ENCODE results near the gene PRC1.

DNA sequence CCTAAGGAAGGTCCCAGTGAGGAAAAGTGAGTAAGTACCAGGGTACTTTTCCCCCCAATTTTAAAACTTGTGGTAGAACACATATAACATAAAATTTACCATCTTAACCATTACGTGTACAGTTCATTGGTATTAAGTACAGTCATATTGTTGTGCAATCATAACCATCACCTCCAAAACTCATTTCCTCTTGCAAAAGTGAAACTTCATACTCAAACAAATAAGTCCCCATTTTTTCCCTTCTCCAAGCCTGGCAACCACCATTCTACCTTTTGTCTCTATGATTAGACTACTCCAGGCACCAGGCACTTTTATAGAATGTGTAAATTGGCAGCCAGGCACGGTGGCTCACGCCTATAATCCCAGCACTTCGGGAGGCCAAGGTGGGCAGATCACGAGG is 12.2 kb downstream of the PRC1 start:
- TF ChIP-seq, protein P1, sequence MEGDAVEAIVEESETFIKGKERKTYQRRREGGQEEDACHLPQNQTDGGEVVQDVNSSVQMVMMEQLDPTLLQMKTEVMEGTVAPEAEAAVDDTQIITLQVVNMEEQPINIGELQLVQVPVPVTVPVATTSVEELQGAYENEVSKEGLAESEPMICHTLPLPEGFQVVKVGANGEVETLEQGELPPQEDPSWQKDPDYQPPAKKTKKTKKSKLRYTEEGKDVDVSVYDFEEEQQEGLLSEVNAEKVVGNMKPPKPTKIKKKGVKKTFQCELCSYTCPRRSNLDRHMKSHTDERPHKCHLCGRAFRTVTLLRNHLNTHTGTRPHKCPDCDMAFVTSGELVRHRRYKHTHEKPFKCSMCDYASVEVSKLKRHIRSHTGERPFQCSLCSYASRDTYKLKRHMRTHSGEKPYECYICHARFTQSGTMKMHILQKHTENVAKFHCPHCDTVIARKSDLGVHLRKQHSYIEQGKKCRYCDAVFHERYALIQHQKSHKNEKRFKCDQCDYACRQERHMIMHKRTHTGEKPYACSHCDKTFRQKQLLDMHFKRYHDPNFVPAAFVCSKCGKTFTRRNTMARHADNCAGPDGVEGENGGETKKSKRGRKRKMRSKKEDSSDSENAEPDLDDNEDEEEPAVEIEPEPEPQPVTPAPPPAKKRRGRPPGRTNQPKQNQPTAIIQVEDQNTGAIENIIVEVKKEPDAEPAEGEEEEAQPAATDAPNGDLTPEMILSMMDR (conservative IDR thresholded peaks at IDR 0.05; ENCODE audit: low read length) = no peak
- no peak for TF ChIP-seq EZH2phosphoT487 (IDR thresholded peaks at IDR 0.05; ENCODE audit: borderline replicate concordance, low read depth, low read length)

All from OCI-LY7 (cell line).